NCI-H2081 (cell line): ENCODE data around the gene CENPQ.
A peak's percentile ranks its signal among the peaks of the same experiment; 100 is the strongest.
"Not testable (repeated sequence)": the region's sequence is repeated elsewhere in the genome, so short reads cannot be mapped to it uniquely, and the experiment has no call there.

Experiments
- DNase-seq, 2 experiments: peaks; one replicate each; lab custom pipeline; 2025; lab: John Stamatoyannopoulos, UW

CENPQ gene, protein sequence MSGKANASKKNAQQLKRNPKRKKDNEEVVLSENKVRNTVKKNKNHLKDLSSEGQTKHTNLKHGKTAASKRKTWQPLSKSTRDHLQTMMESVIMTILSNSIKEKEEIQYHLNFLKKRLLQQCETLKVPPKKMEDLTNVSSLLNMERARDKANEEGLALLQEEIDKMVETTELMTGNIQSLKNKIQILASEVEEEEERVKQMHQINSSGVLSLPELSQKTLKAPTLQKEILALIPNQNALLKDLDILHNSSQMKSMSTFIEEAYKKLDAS

DNA sequence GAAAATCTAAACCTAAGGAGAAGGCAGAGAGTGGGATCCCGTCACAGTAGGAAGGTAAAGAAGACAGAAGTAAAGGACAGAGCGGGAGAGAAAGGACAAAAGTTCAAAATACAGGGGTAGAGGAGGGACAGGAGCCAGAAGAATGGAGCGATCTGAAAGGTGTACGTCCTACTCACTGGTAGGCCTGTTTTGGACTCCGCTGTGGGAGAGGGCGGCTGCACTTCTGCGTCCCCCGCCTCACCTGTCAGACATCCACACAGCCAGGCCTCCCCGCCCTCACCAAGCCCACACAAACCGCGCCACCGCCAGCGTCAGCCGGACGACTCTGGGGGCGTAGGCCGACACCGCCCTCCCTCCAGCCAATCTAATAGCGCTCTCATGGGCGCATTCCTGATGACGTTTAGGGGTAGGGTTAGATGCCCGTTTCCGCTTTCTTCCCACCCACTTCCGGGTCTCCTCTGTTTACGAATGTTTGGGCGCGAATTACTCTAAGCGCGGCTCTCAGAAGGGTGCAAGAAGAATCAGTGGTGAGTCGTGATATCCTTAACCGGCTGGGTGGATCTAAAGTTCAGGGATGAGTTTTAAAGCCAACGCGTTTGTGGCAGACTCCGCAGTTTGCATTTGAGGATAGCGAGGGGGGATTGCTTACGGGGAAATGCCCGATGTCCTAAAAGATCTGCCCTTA, at the start of gene CENPQ, which contains the start of gene MMUT:
TSS of gene CENPQ (plus strand) at position 444 of the 685 bp plus-strand sequence. CDS start 6,807 bp downstream, outside the sequence.
TSS of gene MMUT (minus strand) at position 327 of the 685 bp plus-strand sequence. CDS start 3,787 bp downstream, outside the sequence.
- DNase-seq = peak; percentile 93 to 96

DNA sequence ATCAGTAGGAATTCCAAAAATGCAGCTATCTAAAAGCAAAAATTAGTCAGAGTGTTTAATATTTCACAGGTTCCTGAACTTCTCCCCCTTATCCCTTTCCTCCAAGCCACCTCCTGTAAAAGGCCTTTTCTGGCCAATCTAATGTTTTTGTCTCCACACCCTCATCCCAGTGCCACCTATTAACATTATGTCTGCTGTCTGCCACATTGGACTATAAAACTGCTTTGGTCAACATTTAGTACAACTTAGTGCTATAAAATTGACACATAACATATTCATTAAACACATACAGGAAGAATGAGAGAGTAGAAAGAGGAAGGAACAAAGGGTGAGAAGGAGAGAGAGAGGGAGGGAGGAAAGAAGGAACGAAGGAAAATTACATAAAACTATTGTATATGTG, 47.8 kb upstream of the CENPQ start:
- no peak for DNase-seq

DNA sequence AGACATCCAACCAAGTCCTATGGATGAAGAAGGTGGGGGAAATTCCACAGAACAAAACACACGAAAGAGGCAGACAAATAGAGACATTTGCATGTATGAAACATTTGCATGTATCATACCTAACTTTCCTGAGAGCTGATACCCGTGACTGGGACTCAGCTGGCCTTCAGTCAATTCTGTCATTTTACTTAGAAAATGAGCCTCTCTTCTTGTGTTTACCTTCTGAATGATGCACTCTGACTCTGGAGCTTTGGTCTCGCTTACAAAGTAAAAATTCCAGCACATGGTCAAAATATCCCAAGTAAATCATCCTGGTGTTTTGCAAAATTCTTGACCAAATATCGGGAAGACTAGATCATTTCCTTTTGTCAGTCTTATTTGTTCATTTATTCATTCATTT, 47.0 kb upstream of the CENPQ start:
- no peak for DNase-seq

DNA sequence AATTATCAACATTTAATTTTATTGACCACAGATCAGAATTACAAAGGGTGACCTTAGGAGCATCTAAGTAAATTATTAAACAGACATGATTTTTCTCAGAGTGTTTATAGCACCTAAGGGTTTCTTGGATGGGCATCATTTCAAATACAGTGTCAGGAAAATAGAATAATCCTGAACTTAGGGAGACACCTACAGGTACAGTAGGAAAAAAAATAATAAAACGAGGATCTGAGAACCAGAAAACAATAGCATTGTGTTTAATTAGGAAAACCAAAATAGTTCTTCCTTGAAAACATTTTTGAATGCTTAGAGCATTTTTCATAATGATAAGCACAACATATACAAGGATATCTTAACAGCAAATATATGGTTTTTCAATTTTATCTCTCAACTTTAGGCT, 39.4 kb upstream of the CENPQ start:
- peak in 1 of 2 experiments; percentile 18 for DNase-seq

DNA sequence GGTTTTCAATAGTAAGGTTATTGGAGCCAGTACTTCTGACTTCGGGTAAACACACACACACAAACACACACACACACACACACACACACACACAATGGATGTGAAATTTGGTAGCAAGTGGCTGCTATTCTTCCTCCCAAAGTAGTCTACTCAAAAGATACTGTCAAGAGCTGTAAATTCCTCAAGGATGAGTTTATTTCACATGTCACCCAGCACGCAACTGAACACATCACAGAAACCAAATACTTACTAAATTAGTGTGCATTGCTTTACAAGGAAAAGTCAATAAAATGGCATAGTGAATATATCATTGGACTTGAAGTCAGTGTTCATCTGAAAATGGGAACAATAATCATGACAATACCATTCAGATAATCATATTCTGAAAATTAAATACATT, 33.0 kb upstream of the CENPQ start:
- no peak for DNase-seq

DNA sequence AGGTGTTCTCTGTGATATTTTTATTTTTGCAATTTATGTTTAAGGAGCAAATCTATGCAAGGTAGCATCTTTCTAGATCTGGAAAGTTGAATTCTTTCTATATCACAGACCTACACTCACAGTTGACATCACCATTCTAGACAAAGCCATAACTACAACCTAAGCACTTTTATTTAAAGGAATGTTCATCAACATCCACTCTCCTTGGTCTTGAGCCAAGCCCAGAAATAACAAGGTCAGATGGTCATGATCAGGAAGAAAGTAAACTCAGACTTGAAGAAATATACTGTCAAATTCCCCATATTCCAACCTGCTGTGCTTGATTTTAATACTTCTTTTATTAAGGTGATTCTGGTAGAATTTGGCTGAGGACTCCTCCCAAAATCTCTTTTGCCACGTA, 32.3 kb upstream of the CENPQ start:
- no peak for DNase-seq

DNA sequence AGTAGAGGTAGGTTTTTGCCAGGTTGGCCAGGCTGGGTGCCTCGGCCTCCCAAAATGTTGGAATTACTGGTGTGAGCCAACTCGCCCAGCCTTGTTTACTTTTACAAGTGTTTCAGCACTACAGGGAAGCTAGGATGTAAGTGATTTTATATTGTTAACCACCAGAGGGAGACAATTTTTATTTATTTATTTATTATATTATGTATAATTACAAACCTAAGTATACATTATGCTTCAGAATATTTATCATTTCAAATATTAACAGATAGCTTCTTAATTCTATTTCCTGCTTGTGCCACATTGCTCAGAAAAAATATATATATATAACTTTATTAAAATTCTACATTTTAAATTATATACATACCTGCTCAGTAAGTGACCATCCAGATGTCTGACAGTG, 9.9 kb upstream of the CENPQ start:
- peak in 1 of 2 experiments; percentile 1 for DNase-seq

DNA sequence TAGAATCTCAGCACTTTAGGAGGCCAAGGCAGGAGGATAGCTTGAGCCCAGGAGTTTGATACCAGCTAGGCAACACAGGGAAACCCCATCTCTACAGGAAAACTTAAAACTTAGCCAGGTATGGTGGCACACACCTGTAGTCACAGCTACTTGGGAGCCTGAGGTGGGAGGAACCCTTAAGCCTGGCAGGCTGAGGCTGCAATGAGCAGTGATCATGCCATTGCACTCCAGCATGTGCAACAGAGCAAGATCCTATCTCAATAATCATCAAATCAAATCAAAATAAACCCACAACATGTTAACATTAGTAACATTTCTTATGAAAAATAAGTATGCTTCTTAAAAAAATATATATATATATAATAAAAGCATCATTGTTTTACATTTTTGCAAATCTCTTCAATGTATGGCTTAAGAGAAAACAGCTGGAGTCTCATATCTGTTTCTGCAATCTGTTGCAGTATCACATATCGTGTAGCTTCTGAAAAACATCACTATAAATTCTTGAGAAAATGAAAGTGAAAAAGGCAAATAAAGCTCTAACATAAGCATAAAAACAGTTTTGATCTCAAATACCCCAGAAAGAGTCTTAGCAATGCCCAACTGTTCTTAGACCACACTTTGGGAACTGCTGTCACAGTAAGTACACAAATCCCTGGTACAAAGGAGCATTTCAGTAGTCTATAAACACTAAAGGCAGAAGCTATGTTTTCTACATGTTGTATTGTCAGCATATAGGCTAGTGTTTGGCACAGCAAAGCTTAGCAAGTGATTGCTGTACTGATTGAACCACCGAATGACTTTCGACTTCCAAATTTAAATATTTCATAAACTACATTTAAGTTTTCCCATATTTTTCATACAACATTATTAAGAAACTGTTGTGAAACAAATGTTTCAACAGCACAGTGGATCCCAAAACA, 8.1 kb upstream of the CENPQ start:
- no peak for DNase-seq

DNA sequence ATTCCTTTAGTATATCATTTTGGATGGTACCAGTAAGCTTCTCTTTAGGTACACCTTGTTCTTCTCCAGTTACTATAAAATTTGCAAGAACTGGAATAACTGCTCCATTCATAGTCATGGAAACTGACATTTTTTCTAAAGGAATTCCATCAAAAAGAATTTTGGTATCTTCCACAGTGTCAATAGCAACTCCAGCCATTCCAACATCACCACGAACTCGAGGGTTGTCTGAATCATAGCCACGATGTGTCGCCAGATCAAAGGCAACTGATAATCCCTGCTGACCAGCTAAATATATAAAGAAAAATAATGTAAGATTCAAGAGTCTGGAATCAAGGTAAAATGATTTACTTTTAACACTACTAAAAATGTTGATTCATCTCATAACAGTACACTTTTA, 5.4 kb upstream of the CENPQ start:
- DNase-seq = no peak

DNA sequence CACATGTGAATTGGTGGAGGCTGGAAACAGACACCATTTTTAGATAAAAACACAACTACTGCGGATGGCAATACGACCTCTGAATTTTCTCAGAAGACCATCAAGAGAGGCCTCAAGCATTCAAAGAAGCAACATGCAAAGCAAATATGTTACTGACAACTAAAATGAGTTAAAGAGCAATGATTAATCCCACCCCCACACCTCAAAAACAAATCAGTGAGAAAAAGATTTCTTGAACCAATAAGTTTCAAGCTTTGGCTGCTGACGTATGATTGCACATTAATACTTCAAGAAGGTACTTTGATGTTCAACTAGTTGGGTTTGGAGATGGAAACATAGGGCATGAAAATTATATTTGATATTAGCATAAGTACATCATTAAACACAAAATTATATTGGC, 1.1 kb upstream of the CENPQ start:
- no peak for DNase-seq

DNA sequence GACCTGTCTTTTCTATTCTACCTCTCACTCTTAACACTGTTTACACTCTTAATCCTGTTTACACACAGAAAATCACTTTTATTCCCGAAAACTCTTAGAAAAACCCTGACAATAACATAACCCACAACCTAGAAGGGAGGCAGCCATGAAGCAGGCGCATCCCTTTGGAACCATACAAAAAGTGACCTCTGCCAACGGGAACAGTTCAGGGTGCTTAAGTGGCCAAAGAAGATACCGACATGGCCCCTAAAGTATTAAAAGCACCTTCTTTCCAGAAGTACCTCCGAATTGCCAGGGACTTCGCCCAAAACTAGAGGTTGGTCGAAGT, 607 bp upstream of the CENPQ start:
- no peak for DNase-seq

DNA sequence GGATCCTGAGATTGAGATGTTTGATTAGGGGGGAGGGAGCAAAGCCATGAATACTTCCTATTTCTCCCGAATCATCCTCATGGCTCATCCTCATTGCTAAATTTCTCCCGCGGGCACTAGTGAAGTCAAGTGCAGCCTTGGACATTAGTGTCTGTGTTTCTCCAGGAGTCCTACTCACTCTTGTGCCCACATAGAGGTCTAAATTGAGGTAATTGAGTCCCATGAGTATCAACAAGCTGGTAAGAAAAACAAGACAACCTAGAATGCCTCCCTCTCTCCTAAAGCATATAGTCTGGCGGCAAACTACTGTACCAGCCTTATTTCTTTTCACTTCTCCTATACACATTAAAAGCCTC, 420 bp downstream of the CENPQ start:
- DNase-seq = no peak

DNA sequence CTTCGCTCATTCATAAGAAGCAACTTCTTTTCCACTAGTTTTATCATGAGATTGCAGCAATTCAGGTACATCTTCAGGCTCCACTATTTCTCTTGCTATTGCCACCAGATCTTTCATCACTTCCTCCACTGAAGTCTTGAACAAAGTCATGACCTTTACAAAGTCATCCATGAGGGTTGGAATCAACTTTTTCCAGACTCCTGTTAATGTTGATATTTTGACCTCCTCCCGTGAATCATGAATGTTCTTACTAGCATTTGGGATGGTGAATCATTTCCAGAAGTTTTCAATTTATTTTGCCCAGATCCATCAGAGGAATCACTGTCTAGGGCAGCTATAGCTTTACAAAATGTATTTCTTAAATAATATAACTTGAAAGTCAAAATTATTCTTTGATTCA, 1.5 kb downstream of the CENPQ start:
- no peak for DNase-seq

DNA sequence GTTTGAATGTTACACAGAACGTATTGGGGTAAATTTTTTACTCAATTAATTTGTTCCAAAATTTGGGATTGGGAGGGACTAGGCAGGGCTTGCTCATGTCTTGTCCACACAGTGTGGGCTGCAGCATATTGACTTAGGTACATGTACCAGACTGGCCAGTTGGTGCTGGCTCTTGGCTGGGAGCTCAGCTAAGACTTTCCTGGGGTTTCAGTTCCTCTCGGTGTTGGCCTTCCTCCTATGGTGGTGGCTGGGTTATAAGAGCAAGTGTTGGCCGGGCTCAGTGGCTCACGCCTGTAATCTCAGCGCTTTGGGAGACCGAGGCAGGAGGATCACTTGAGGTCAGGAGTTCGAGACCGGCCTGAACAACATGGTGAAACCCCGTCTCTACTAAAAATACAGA, 4.9 kb downstream of the CENPQ start:
- no peak for DNase-seq

DNA sequence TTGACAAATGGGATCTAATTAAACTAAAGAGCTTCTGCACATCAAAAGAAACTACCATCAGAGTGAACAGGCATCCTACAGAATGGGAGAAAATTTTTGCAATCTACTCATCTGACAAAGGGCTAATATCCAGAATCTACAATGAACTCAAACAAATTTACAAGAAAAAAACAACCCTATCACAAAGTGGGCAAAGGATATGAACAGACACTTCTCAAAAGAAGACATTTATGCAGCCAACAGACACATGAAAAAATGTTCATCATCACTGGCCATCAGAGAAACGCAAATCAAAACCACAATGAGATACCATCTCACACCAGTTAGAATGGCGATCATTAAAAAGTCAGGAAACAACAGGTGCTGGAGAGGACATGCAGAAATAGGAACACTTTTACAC, 13.4 kb downstream of the CENPQ start:
- DNase-seq = not testable (repeated sequence)

DNA sequence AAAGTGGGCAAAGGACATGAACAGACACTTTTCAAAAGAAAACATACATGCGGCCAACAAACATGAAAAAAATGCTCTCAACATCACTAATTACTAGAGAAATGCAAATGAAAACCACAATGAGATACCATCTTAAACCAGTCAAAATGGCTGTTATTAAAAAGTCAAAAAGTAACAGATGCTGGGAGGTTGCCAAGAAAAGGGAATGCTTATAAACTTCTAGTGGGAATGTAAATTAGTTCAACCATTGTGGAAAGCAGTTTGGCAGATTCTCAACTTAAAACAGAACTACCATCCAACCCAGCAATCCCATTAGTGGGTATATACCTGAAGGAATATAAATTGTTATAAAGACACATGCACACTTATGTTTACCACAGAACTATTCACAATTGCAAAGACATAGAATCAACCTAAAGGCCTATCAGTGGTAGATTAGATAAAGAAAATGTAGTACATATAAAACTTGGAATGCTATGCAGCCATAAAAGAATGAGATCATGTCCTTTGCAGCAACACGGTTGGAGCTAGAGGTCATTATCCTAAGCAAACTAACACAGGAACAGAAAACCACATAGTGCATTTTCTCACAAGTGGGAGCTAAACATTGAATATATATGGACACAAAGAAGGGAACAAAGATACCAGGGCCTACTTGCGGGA, 16.3 kb downstream of the CENPQ start:
- no peak for DNase-seq

DNA sequence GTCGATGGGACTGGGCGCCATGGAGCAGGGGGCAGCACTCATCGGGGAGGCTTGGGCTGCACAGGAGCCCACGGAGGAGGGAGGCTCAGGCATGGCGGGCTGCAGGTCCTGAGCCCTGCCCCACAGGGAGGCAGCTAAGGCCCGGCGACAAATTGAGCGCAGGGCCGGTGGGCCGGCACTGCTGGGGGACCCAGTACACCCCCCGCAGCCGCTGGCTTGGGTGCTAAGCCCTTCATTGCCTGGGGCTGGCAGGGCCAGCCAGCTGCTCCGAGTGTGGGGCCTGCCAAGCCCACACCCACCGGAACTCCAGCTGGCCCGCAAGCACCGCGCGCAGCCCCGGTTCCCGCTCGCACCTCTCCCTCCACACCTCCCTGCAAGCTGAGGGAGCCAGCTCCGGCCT, 18.7 kb downstream of the CENPQ start:
- DNase-seq = not testable (repeated sequence)

DNA sequence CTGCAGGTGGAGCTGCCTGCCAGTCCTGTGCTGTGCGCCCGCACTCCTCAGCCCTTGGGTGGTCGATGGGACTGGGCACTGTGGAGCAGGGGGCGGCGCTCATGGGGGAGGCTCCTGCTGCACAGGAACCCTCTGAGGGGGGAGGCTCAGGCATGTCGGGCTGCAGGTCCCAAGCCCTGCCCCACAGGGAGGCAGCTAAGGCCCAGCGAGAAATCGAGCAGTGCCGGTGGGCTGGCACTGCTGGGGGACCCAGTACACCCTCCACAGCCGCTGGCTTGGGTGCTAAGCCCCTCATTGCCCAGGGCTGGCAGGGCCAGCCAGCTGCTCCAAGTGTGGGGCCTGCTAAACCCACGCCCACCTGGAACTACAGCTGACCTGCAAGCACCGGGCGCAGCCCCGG, 20.2 kb downstream of the CENPQ start:
- DNase-seq = not testable (repeated sequence)

DNA sequence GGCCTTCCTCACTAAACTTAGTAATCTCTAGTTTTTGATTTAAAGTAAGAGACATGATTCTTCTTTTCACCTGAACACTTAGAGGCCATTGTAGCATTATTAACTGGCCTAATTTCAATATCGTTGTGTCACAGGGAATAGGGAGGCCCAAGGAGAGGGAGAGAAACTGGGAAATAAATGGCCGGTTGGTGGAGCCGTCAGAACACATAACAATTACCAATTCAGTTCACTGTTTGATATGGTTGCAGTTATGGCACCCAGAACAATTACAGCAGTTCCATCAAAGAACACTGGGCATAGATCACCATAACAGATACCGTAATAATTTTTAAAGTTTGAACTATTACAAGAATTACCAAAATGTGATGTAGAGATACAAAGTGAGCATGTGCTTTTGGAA, 27.5 kb downstream of the CENPQ start:
- DNase-seq = no peak

DNA sequence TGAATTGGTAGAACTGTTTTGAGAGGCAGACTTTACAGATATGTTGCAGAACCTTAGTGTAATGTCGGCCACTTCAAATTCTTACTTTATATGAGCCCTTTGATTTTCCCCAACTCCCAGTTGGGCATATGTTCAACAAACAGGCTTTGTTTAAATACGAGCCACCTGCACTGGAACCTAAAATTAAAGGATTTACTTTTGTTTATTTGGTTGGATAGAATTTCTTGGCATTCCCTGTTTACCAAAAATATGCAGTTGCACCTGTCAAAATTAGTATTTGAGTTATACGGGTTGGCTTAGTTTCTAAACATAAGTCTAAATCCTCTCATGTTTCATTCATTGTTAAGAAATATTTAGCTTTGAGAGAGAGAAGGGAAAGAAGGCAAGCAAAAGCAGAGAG, 34.1 kb downstream of the CENPQ start:
- DNase-seq = peak; percentile 12 to 72

DNA sequence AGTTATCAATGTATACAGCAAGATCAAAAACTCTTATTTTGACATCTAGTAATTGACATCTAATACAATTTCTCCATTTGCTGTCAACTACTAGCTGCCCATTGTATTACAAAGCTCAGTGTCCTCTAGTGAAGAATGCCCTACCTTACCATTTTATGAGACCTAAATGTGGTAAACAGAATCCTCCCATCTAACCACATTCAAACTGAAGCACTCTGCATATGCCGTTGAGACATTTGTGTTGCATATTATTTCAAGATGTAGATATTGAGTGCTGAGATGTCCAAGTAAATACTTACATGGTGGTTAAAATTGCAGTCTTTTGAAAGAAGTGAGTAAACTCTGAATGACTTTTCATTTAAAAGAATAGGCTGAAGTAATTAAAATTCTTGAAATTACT, 36.0 kb downstream of the CENPQ start:
- DNase-seq = no peak

DNA sequence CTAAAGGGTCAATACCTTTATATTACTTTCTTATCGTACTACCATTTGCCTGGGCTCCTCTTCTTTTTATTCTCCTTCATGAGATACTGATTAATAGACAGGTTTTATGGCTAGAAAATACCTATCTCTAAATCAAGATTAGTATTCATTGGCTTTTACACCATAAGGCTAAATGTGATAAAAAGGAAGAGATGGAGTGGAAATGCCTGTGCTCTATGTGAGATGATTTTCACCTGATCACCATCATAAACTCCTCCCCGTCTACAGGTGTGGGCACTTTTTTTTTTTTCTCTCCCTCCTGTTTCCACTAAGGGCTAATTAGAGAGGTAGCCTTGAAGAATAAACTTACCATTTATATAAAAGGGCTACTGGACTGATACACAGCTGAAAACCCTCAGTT, 36.5 kb downstream of the CENPQ start, which contains the start of gene GLYATL3:
TSS of gene GLYATL3 (plus strand) at position 301 of the 400 bp plus-strand sequence. CDS start 12,068 bp downstream, outside the sequence.
- no peak for DNase-seq
